GM06990 (cell line): ENCODE data around the gene MOV10L1.
"Not testable (repeated sequence)": the region's sequence is repeated elsewhere in the genome, so short reads cannot be mapped to it uniquely, and the experiment has no call there.

Experiments used
- DNase-seq: peaks from one replicate; pipeline ENCODE4 v3.0.0-alpha.2; 2011; ENCODE audit not compliant: insufficient read length; ENCODE audit errors: extremely low read depth
- H3K27me3 ChIP-seq: replicated peaks from 2 replicates; pipeline ENCODE4 v1.6.0; 2011; ENCODE audit warnings: low read length; ENCODE audit not compliant: control insufficient read depth, insufficient read depth
- H3K36me3 ChIP-seq: 2 replicates; pipeline ENCODE4 v1.5.1; 2011; ENCODE audit warnings: low read length; ENCODE audit not compliant: control insufficient read depth, insufficient read depth
- H3K4me3 ChIP-seq: replicated peaks from 2 replicates; pipeline ENCODE4 v1.5.1; 2011; ENCODE audit warnings: low read depth, mild to moderate bottlenecking, control low read depth, low read length
- CTCF ChIP-seq: IDR thresholded peaks from 2 replicates; pipeline ENCODE4 v1.5.1; 2011; ENCODE audit warnings: low read length, control low read depth, mild to moderate bottlenecking, inconsistent platforms; ENCODE audit not compliant: insufficient read depth, poor library complexity, severe bottlenecking

Gene MOV10L1

GRCh38 chr22:50146439-50147238, 56.8 kb downstream of the MOV10L1 start:
- Histone ChIP-seq H3K36me3 (no peaks in the 10 kb centered on the region), H3K4me3 (no peak overlapping the region), H3K27me3 (no peaks in the 10 kb centered on the region)
- TF ChIP-seq CTCF, result no peak
- no peak for DNase-seq

GRCh38 chr22:50147258-50148165, 57.7 kb downstream of the MOV10L1 start:
- H3K27me3 ChIP-seq, H3K4me3 ChIP-seq, H3K36me3 ChIP-seq, DNase-seq: not testable (repeated sequence)

GRCh38 chr22:50148166-50148500, 58.3 kb downstream of the MOV10L1 start:
- Histone ChIP-seq H3K36me3 (no peaks in the 10 kb centered on the region), H3K27me3 (no peaks in the 10 kb centered on the region), H3K4me3 (no peak overlapping the region)
- DNase-seq, result no peak
- TF ChIP-seq CTCF, result no peak

GRCh38 chr22:50148991-50149721, 59.4 kb downstream of the MOV10L1 start:
- peak; percentile 98 for TF ChIP-seq CTCF
- Histone ChIP-seq H3K36me3 (no peaks in the 10 kb centered on the region), H3K27me3 (no peaks in the 10 kb centered on the region), H3K4me3 (no peak overlapping the region)
- peak; percentile 69 for DNase-seq

- H3K27me3 ChIP-seq, result no peaks in the 10 kb centered on the region
- no peak for DNase-seq
- H3K36me3 ChIP-seq, result no peaks in the 10 kb centered on the region
- no peak overlapping the region for H3K4me3 ChIP-seq
- TF ChIP-seq CTCF, result no peak
Measured at GRCh38 chr22:50150161-50151129, 60.6 kb downstream of the MOV10L1 start.
